IPS DF 6.9 (cell line): ENCODE results near the gene GPD2.
A peak's percentile ranks its signal among the peaks of the same experiment; 100 is the strongest.
"Not testable (repeated sequence)": the region's sequence is repeated elsewhere in the genome, so short reads cannot be mapped to it uniquely, and the experiment has no call there.

Source experiments
- DNase-seq: peaks from one replicate; pipeline ENCODE4 v3.0.0-alpha.2; 2013; ENCODE audit warnings: low read depth, low spot score
- H3K27ac ChIP-seq: one replicate; pipeline ENCODE4 v1.5.1; 2013; ENCODE audit warnings: low read length, control low read depth
- H3K27me3 ChIP-seq: 2 replicates; pipeline ENCODE4 v1.6.1; 2013; ENCODE audit warnings: mild to moderate bottlenecking, low read length; ENCODE audit not compliant: control insufficient read depth, insufficient read depth
- H3K36me3 ChIP-seq: 2 replicates; pipeline ENCODE4 v1.6.1; 2013; ENCODE audit warnings: low read length; ENCODE audit not compliant: control insufficient read depth, insufficient read depth
- H3K4me1 ChIP-seq: 2 replicates; pipeline ENCODE4 v1.6.1; 2013; ENCODE audit warnings: low read length; ENCODE audit not compliant: control insufficient read depth, insufficient read depth
- H3K4me3 ChIP-seq: 2 replicates; pipeline ENCODE4 v1.5.1; 2013; ENCODE audit warnings: mild to moderate bottlenecking, low read length
- H3K9me3 ChIP-seq: 2 replicates; pipeline ENCODE4 v1.6.1; 2013; ENCODE audit warnings: low read length, inconsistent platforms; ENCODE audit not compliant: control insufficient read depth, insufficient read depth
- WGBS: extraction: QIAGEN DNeasy Blood & Tissue Kit; methylation state at CpG from one replicate; pipeline ENCODE4 v1.1.7; 2013; ENCODE audit warnings: mixed read lengths, missing lambda C conversion rate; ENCODE audit not compliant: insufficient read length, insufficient coverage; 5-methylcytosine and 5-hydroxymethylcytosine counted together

Gene GPD2

DNA sequence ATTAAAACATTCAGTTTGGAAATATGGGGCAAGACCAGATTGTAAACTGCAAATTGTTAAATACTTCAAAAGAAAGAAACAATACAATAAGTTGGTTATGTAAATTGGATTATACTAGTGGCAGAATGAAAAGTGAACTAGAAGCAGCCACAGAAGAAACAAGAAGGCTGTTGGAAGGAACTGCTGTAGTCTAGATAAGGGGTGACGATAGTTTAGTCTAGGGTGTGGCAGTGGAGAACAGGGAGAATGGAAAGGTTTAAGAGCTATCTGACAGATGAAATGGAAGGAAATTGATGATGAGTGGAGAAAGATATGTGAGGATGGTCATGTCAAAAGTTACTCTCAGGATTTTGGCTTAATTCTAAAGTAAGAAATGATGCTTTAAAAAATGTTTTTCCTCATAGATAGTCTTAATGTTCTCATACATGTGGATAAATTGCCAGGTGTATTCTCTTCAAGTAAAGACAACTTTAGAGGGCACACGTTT is 179.7 kb downstream of the GPD2 start:
- no peak for DNase-seq
- Histone ChIP-seq H3K4me3 (no peak overlapping the region), H3K36me3 (no peaks in the 10 kb centered on the region), H3K9me3 (no peaks in the 10 kb centered on the region), H3K27ac (no peak overlapping the region), H3K27me3 (no peaks in the 10 kb centered on the region), H3K4me1 (no peaks in the 10 kb centered on the region)
- WGBS = no CpG with 5 or more reads among the region's 2 CpGs

DNA sequence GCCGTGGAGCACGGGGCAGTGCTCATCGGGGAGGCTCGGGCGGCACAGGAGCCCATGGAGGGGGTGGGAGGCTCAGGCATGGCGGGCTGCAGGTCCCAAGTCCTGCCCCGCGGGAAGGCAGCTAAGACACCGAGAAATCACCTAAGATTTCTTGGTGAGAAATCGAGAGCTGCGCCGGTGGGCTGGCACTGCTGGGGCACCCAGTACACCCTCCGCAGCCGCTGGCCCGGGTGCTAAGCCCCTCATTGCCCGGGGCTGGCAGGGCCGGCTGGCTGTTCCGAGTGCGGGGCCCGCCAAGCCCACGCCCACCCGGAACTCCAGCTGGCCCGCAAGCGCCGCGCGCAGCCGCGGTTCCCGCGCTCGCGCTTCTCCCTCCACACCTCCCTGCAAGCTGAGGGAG is 181.9 kb downstream of the GPD2 start:
- no CpG with 5 or more reads among the region's 33 CpGs for whole genome bisulfite sequencing
- not testable (repeated sequence) for H3K27me3 ChIP-seq, DNase-seq, H3K27ac ChIP-seq, H3K9me3 ChIP-seq, H3K4me3 ChIP-seq, H3K4me1 ChIP-seq, H3K36me3 ChIP-seq

DNA sequence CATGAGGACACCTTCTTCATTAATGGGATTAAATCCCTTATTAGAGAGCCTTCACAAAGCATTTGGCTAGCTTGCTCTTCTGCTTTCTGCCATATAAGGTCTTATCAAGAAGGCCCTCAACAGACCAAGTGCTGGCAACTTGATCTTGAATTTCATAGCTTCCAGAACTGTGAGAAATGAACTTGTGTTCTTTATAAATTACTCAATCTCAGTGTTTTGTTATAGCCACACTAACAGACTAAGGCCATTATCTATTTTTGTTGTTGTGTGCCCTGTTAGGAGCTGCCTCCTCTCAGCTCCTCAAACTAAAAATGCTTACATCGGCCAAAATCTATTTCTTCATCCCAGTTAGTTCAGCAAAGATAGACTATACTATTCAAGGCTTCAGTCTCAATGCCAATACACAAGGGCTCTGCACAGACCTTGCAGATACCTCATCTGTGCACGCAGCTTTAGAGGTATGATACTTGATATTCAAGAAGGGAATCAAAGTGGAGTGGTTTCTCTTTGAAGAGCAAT is 182.9 kb downstream of the GPD2 start:
- Histone ChIP-seq H3K36me3 (no peaks in the 10 kb centered on the region), H3K4me1 (no peaks in the 10 kb centered on the region), H3K4me3 (no peak overlapping the region), H3K27me3 (no peaks in the 10 kb centered on the region), H3K9me3 (no peaks in the 10 kb centered on the region), H3K27ac (no peak overlapping the region)
- no CpG with 5 or more reads among the region's 2 CpGs for WGBS
- DNase-seq = no peak

- no peak for DNase-seq
- no peaks in the 10 kb centered on the region for H3K4me1 ChIP-seq
- H3K27ac ChIP-seq = no peak overlapping the region
- H3K27me3 ChIP-seq = no peaks in the 10 kb centered on the region
- H3K36me3 ChIP-seq = no peaks in the 10 kb centered on the region
- H3K4me3 ChIP-seq = no peak overlapping the region
- H3K9me3 ChIP-seq = no peaks in the 10 kb centered on the region
- no CpG with 5 or more reads among the region's 1 CpG for WGBS
These were observed 186.3 kb downstream of the GPD2 start for GRCh38 chr2:156622491-156622890.

DNA sequence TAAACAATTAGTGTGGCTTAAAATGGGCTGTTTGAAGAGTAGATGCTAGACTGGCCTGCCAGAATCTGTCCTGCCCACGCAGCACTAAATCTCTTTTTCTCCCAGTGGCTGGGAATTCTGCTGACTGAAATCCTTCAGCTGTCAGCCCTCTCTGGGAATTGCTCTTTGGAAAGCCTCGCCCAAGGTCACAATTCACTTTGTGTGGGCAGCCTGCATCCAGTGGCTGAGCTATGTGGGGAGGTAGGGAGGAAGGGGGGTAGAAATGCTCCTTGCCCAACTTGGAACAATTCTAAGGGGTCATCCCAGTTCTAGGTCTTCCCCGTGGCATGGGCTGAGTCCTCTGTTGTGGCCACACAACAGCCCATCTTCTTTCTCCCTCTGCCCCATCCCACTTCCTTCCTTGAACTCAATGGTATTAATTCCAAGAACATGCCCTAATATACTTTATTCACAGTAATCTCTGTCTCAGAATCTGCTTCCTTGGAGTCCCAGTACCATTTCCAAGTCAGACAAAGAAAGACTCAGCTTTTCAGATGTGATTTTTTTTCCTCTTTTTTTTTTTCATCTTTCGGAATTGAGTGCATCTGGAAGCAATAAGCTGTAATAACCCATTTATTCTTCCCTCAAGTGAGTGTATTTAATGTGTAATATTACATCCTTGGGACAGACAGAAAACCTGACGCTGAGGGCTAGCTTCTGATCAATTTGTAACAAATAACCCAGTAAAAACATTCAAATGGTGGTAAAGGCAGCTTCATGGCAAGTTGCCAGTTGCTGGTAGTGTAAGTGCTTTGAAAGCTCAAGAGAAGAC is 189.4 kb downstream of the GPD2 start:
- Histone ChIP-seq H3K27ac (no peak overlapping the region), H3K4me1 (no peaks in the 10 kb centered on the region), H3K4me3 (no peak overlapping the region), H3K36me3 (no peaks in the 10 kb centered on the region), H3K27me3 (no peaks in the 10 kb centered on the region; the same call in 1 of the 2 replicates), H3K9me3 (no peaks in the 10 kb centered on the region)
- no CpG with 5 or more reads among the region's 5 CpGs for WGBS
- no peak for DNase-seq

- no peaks in the 10 kb centered on the region for H3K4me1 ChIP-seq
- H3K36me3 ChIP-seq = no peaks in the 10 kb centered on the region
- H3K27me3 ChIP-seq = no peaks in the 10 kb centered on the region; the same call in 1 of the 2 replicates
- H3K4me3 ChIP-seq = no peak overlapping the region
- no CpG with 5 or more reads among the region's 1 CpG for WGBS
- no peak overlapping the region for H3K27ac ChIP-seq
- H3K9me3 ChIP-seq = no peaks in the 10 kb centered on the region
- DNase-seq = no peak
These were observed 190.8 kb downstream of the GPD2 start for GRCh38 chr2:156626931-156627330.

- no peak overlapping the region for H3K27ac ChIP-seq
- H3K4me3 ChIP-seq = no peak overlapping the region
- WGBS = no CpG with 5 or more reads among the region's 1 CpG
These were observed 194.6 kb downstream of the GPD2 start for GRCh38 chr2:156630579-156631337.

DNA sequence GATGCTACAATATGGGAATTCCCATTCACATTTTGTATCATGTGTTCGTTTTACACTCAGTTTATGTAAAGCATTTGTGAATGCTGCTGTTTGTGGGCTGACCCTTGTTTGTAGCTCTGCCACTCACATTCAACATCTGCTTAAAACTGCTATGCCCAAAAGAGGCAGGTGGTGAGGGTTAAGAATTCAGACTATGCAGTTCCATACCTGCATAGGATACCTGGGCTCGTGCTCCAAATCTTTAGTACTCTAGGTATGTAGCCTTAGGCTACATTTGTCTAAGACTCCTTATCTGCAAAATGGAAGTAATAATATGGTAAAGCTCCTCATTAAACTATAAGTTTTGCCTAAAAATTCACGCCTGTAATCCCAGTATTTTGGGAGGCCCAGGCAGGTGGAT is 199.5 kb downstream of the GPD2 start:
- H3K4me3 ChIP-seq = no peak overlapping the region
- H3K27me3 ChIP-seq = no peaks in the 10 kb centered on the region
- no peak overlapping the region for H3K27ac ChIP-seq
- H3K9me3 ChIP-seq = no peaks in the 10 kb centered on the region
- no CpG with 5 or more reads among the region's 3 CpGs for WGBS
- no peaks in the 10 kb centered on the region for H3K36me3 ChIP-seq
- peaks cover 1% of the 10 kb centered on the region; the same call in 1 of the 2 replicates for H3K4me1 ChIP-seq
- no peak for DNase-seq

More at GRCh38 chr2:156630579-156631337, 194.6 kb downstream of the GPD2 start:
- Histone ChIP-seq H3K36me3 (no peaks in the 10 kb centered on the region), H3K4me1 (peaks cover 1% of the 10 kb centered on the region; the same call in 1 of the 2 replicates), H3K9me3 (no peaks in the 10 kb centered on the region), H3K27me3 (no peaks in the 10 kb centered on the region; the same call in 1 of the 2 replicates)
- DNase-seq = peak; percentile 76
